ENCODE data around the gene OR10A5. TPM values are rescaled to one million over a fixed set of nuclear protein-coding genes. Genes with fewer than 3 reads are reported as not detected.

Gene OR10A5
- total RNA-seq, 3 donors from 2014 or later = not detected

DNA sequence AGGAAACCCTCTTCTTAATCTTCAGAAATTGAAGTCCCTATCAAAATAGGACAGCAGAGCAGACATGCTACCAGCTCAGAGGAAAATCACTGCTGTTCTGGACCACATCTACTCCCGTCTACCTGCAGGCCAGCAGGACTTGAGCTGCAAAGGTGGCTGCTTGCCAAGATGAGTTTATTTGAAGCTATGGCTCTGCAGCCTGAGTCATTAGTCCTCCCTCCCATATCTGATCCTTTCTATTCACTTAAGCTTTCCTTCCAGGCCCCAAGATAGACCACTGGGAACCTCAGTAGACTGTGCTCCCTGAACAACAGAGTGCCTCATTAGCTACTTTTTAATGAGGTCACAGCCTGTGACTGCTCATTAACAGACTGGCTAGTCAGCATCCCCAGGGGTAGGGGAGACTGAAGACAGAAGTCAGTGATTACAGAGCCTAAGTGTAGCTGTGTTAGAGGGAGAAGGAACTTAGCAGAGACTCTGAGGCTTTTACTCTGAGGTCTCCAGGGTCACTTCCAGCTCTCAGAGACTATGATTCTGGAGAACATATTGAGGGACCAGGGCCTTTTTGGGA, 10.6 kb downstream of the OR10A5 start:
- no peak for ATAC-seq
- Histone ChIP-seq H3K9me3 (no peaks in the 10 kb centered on the region), H3K36me3 (ENCODE audit: low read depth) (no peaks in the 10 kb centered on the region), H3K4me3 (no peak overlapping the region), H3K4me1 (ENCODE audit: low read depth) (no peaks in the 10 kb centered on the region)
- no peak for DNase-seq
- intact Hi-C loops (cut with DNase I, micrococcal nuclease) = no loop called here
- TF ChIP-seq, protein P1, sequence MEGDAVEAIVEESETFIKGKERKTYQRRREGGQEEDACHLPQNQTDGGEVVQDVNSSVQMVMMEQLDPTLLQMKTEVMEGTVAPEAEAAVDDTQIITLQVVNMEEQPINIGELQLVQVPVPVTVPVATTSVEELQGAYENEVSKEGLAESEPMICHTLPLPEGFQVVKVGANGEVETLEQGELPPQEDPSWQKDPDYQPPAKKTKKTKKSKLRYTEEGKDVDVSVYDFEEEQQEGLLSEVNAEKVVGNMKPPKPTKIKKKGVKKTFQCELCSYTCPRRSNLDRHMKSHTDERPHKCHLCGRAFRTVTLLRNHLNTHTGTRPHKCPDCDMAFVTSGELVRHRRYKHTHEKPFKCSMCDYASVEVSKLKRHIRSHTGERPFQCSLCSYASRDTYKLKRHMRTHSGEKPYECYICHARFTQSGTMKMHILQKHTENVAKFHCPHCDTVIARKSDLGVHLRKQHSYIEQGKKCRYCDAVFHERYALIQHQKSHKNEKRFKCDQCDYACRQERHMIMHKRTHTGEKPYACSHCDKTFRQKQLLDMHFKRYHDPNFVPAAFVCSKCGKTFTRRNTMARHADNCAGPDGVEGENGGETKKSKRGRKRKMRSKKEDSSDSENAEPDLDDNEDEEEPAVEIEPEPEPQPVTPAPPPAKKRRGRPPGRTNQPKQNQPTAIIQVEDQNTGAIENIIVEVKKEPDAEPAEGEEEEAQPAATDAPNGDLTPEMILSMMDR (IDR thresholded peaks at IDR 0.05) = no peak

DNA sequence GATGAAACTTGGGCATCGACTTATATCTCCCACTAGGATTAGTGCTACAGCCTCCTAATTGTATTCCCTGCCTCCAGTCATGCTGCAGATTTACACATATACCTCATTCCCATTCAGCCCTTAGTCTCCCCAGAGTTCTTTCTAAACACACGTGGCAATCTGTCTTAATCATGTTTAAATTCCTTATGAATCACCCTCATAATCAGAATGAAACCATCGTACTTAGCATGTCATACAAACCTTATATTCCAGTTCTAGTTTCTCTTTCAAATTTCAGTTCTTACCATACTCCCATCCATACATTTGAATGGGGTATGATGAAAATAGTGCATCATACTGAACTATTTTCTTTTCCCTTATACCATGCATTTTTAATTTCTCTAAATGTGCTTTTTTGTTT, 11.4 kb downstream of the OR10A5 start:
- TF ChIP-seq, protein P1 (IDR thresholded peaks at IDR 0.05) = no peak
- DNase-seq (no peak), ATAC-seq (no peak)
- H3K4me3 ChIP-seq = no peak overlapping the region
- H3K9me3 ChIP-seq = no peaks in the 10 kb centered on the region
- H3K4me1 ChIP-seq (ENCODE audit: low read depth) = no peaks in the 10 kb centered on the region
- H3K36me3 ChIP-seq (ENCODE audit: low read depth) = no peaks in the 10 kb centered on the region
- intact Hi-C loops (cut with DNase I, micrococcal nuclease) = no loop called here

DNA sequence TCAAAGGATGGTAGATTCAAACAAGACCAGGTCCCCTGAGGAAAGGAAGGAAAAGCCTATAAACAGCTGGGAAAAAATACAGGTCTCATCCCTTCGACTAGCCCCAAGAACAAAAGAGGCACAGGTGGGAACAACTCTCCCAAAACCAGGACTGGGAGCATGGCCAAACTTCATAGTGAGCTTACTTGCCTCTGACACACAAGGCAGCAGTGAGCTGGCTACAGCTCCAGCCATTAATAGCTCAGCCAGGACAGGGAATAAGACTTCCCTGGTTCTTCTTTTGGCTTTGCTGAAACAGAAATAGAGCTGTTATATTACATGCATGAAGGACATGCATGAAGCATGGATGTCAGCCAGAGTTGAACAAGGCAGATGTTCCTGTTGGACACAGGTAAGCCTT, 17.5 kb downstream of the OR10A5 start, which contains the start of gene OR10A2:
Gene OR10A2, plus strand, starts transcription at position 97 of the 400 bp plus-strand sequence. CDS start 6,698 bp downstream, outside the sequence.
- ATAC-seq (no peak), DNase-seq (no peak)
- TF ChIP-seq, protein P1 (IDR thresholded peaks at IDR 0.05) = no peak
- no peaks in the 10 kb centered on the region for H3K4me1 ChIP-seq (ENCODE audit: low read depth)
- no peaks in the 10 kb centered on the region for H3K9me3 ChIP-seq
- H3K36me3 ChIP-seq (ENCODE audit: low read depth) = no peaks in the 10 kb centered on the region
- no peak within 1 kb of the TSS for H3K4me3 ChIP-seq
- intact Hi-C loops (cut with DNase I, micrococcal nuclease) = no loop called here

DNA sequence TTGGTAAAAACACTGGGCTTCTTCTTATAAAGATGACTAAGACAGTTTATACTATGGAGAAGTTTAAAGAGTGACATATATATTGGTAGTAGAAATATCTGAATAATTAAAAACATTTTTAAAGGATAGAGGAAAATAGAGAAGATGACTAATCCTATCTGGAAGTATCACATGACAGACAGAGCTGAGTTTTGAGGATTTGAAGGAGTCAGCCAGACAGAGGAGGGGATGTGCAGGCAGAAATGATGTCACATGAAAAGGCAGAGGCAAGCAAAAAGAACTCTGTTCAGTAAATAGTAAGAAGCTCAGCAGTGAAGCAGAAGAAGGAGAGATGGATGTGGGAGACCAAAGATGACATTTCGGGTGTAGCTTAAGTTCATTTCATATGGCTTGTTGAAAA, 19.0 kb downstream of the OR10A5 start:
- TF ChIP-seq, protein P1 (IDR thresholded peaks at IDR 0.05) = no peak
- H3K36me3 ChIP-seq (ENCODE audit: low read depth) = no peaks in the 10 kb centered on the region
- no peak for DNase-seq
- H3K9me3 ChIP-seq = no peaks in the 10 kb centered on the region
- intact Hi-C loops (cut with DNase I, micrococcal nuclease) = no loop called here
- no peak overlapping the region for H3K4me3 ChIP-seq
- no peaks in the 10 kb centered on the region for H3K4me1 ChIP-seq (ENCODE audit: low read depth)
- ATAC-seq = no peak

DNA sequence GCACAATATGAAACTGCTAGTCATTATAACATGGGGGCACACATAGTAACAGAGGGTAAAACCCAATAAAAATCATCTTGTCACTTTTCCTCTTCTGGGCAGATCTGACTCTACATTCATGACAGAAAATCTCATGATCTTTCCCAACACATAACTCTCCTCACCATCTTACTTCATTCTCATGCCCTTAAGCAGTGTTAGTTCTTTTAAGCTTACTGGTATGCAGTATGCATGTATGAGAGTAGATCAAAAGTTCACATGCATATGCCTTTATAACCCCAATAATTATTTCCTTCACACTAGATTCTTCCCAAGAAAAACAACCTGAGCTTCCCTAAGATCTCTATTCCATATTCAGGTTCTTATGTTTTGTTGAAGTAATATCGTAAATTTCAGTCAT, 25.8 kb downstream of the OR10A5 start:
- DNase-seq = no peak
- intact Hi-C loops (cut with DNase I, micrococcal nuclease) = no loop called here
- Histone ChIP-seq H3K4me3 (no peak overlapping the region), H3K9me3 (no peaks in the 10 kb centered on the region), H3K36me3 (ENCODE audit: low read depth) (no peaks in the 10 kb centered on the region), H3K4me1 (ENCODE audit: low read depth) (no peaks in the 10 kb centered on the region)
- TF ChIP-seq, protein P1 (IDR thresholded peaks at IDR 0.05) = no peak
- ATAC-seq = no peak

DNA sequence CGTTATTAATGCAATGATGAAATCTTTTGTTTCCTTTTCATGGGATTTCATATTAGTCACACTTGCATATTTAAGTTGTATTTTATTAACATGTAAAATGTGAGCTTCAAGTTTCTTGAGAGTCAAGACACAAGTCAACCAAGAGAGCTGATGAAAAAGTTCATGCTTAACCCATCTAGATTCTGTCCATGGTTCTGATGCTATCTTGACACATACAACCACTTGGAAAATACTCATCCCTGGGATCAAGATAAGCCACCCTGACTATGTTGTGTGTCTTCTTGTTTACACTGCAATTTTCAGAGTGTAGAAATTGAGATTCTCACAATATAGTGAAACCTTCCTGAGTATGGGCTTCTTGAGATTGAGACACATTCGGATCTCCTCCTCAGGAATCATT, 30.3 kb downstream of the OR10A5 start:
- no peaks in the 10 kb centered on the region for H3K9me3 ChIP-seq
- no peaks in the 10 kb centered on the region for H3K36me3 ChIP-seq (ENCODE audit: low read depth)
- intact Hi-C loops (cut with DNase I, micrococcal nuclease) = no loop called here
- no peak for ATAC-seq
- TF ChIP-seq, protein P1 (IDR thresholded peaks at IDR 0.05) = no peak
- DNase-seq = no peak
- H3K4me1 ChIP-seq (ENCODE audit: low read depth) = no peaks in the 10 kb centered on the region
- no peak overlapping the region for H3K4me3 ChIP-seq

Data from mucosa of descending colon (tissue), 3 donors.